Measurements from ENCODE around the gene NDUFS2. TPM values are rescaled to one million over a fixed set of nuclear protein-coding genes. Genes with fewer than 3 reads are reported as not detected.
A peak's percentile ranks its signal among the peaks of the same experiment; 100 is the strongest.

NDUFS2 gene
- total RNA-seq, 1 donor from 2014 or later: 107 TPM

DNA sequence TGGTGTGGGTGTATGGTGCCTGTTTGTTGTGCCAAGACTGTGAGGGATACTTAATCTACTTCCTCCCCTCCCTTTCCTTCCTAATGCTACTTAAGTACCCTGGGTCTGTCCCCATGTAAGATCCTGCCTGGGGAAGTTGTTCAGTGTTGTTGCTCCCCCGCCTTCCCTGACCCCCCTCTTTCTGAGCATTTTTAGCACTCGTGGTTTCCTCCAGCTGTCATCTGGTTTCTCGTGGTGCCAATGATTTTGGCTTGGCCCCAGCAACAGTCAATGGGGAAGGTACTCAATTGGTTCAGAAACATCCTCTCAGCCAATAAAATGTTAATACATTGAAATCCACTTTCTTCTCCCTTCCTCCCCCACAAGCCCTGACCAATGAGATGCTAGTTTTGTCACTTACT lies 16.9 kb upstream of the NDUFS2 start:
- peak overlapping the region; percentile 27 to 63 for H3K27ac ChIP-seq
- H3K9me3 ChIP-seq: no peaks in the 10 kb centered on the region
- H3K27me3 ChIP-seq: no peaks in the 10 kb centered on the region
- TF ChIP-seq, protein P1, sequence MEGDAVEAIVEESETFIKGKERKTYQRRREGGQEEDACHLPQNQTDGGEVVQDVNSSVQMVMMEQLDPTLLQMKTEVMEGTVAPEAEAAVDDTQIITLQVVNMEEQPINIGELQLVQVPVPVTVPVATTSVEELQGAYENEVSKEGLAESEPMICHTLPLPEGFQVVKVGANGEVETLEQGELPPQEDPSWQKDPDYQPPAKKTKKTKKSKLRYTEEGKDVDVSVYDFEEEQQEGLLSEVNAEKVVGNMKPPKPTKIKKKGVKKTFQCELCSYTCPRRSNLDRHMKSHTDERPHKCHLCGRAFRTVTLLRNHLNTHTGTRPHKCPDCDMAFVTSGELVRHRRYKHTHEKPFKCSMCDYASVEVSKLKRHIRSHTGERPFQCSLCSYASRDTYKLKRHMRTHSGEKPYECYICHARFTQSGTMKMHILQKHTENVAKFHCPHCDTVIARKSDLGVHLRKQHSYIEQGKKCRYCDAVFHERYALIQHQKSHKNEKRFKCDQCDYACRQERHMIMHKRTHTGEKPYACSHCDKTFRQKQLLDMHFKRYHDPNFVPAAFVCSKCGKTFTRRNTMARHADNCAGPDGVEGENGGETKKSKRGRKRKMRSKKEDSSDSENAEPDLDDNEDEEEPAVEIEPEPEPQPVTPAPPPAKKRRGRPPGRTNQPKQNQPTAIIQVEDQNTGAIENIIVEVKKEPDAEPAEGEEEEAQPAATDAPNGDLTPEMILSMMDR (IDR thresholded peaks at IDR 0.05): no peak
- intact Hi-C loops (cut with DNase I): no loop called here
- H3K4me3 ChIP-seq: no peak overlapping the region
- H3K4me1 ChIP-seq: no peaks in the 10 kb centered on the region
- no peaks in the 10 kb centered on the region for H3K36me3 ChIP-seq
- peak; percentile 51 to 86 for DNase-seq (ENCODE audit: low spot score in 2 of 2)

DNA sequence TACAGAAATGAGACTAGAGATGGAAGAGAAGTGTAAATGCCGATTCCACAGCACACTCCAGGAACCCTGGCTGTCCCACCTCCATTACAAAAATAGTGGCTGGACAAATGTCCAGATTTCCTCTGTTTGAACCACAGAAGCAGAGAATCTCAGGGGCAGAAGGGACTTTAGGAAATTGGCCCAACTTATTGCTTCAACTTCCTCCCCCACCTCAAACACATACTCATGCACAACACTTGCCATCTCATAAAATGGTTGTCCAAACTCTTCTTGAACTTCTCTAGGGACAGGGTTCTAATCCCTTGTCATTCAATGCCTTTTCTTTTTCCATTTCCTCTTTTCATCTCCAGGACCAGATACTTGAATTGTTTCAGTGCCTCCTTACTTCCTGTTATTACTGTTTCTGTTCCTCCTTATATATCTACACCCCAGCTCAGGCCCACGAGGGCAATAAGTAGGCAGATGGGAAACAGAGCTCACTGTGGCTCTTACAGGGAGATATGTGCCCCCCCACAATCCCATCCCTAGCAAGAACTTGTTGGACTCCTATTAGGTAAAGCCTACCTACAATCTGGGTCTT lies 16.3 kb upstream of the NDUFS2 start:
- intact Hi-C loops (cut with DNase I): no loop called here
- TF ChIP-seq, protein P1 (IDR thresholded peaks at IDR 0.05): no peak
- H3K9me3 ChIP-seq: no peaks in the 10 kb centered on the region
- DNase-seq (ENCODE audit: low spot score in 2 of 2): no peak
- H3K4me1 ChIP-seq: no peaks in the 10 kb centered on the region
- no peaks in the 10 kb centered on the region for H3K36me3 ChIP-seq
- no peak overlapping the region for H3K4me3 ChIP-seq
- H3K27ac ChIP-seq: peak overlapping the region; percentile 27 to 63
- H3K27me3 ChIP-seq: no peaks in the 10 kb centered on the region

DNA sequence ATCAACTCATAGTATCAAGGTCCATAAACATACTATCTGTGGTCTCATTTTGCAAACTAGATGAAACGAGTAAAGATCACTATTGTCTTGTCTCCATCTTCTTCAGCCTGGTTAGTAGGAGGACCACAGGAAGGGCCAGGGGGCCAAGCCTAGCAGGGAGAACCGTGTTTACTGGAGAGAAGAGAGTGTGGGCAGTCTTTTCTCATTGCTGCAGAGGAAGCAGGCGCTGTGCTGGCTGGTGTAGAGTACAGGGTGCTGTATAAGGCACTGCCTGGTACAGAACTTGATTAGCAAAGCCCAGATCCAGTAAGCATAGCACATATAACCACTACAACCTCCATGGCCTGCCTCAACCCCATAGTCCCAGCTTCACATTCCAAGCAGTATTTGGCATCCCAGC lies 14.9 kb upstream of the NDUFS2 start:
- H3K27ac ChIP-seq: no peak overlapping the region
- H3K4me3 ChIP-seq: no peak overlapping the region
- intact Hi-C loops (cut with DNase I): no loop called here
- TF ChIP-seq, protein P1 (IDR thresholded peaks at IDR 0.05): no peak
- no peaks in the 10 kb centered on the region for H3K36me3 ChIP-seq
- H3K4me1 ChIP-seq: no peaks in the 10 kb centered on the region
- no peaks in the 10 kb centered on the region for H3K27me3 ChIP-seq
- no peaks in the 10 kb centered on the region for H3K9me3 ChIP-seq
- DNase-seq (ENCODE audit: low spot score in 2 of 2): no peak

DNA sequence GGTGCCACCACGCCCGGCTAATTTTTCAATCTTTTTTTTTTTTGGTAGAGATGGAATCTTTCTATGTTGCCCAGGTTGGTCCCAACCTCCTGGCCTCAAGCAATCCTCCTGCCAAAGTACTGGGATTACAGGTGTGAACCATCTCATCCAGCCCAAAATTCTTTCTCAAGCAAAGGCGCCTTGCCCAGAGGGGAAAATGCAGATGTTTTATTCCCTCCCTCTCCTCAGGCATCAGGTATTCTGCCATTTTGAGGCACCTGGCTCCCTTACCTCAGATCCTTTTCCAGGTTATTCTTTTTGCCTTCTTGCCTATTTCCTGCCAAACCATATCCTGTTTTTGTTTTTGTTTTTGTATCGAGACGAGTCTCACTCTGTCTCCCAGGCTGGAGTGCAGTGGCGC lies 13.8 kb upstream of the NDUFS2 start:
- Histone ChIP-seq H3K27ac (no peak overlapping the region), H3K36me3 (no peaks in the 10 kb centered on the region), H3K4me3 (no peak overlapping the region), H3K9me3 (no peaks in the 10 kb centered on the region), H3K4me1 (no peaks in the 10 kb centered on the region), H3K27me3 (no peaks in the 10 kb centered on the region)
- TF ChIP-seq, protein P1 (IDR thresholded peaks at IDR 0.05): no peak
- intact Hi-C loops (cut with DNase I): no loop called here
- no peak for DNase-seq (ENCODE audit: low spot score in 2 of 2)

DNA sequence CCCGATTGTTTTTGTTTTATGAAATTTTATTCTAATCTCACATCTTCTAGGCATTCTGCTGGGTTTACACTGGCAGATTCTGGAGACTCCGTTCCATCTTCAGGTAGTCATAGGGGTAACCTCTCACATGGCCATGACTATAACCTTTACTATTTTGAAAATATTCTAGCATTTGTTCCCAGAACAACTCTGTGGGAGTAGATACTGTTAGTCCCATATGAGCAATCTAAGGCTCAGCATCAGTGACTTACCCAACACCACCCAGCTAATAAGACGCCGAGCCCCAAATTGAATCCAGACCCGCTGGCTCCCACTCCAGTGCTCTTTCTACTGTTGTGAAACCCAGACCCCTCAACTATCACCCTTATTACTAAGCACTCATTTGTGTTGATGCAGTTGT lies 13.1 kb upstream of the NDUFS2 start:
- TF ChIP-seq, protein P1 (IDR thresholded peaks at IDR 0.05): no peak
- Histone ChIP-seq H3K27ac (no peak overlapping the region), H3K27me3 (no peaks in the 10 kb centered on the region), H3K9me3 (no peaks in the 10 kb centered on the region), H3K4me1 (no peaks in the 10 kb centered on the region), H3K36me3 (no peaks in the 10 kb centered on the region), H3K4me3 (no peak overlapping the region)
- intact Hi-C loops (cut with DNase I): no loop called here
- no peak for DNase-seq (ENCODE audit: low spot score in 2 of 2)

Measured in ascending aorta (tissue), 2 donors.